ENCODE results near the gene ZNF471.

- TF ChIP-seq GATA2 (IDR thresholded peaks at IDR 0.05; ENCODE audit: low read depth, low read length) (no peak), GATA3 (IDR thresholded peaks at IDR 0.05; ENCODE audit: low read depth, low read length) (no peak)
Observed at GRCh38 chr19:56573914-56574313, 66.3 kb downstream of the ZNF471 start.

All from SH-SY5Y (cell line).